Measurements from ENCODE around the gene FMO3.

FMO3 gene

GRCh38 chr1:171113382-171113781 is 22.7 kb downstream of the FMO3 start:
- H3K27ac ChIP-seq (ENCODE audit: insufficient read depth, low read depth, low read length, poor library complexity, severe bottlenecking), result no peak overlapping the region
- WGBS, 2 experiments, result 93 to 95% methylated on average over 3 of the region's 3 CpGs
- no peaks in the 10 kb centered on the region for H3K4me1 ChIP-seq (ENCODE audit: control insufficient read depth, insufficient read depth, low read length)
- H3K9me3 ChIP-seq (ENCODE audit: control insufficient read depth, low read length), result no peaks in the 10 kb centered on the region
- H3K36me3 ChIP-seq (ENCODE audit: control insufficient read depth, insufficient read depth, low read length), result no peaks in the 10 kb centered on the region
- H3K4me3 ChIP-seq (ENCODE audit: insufficient read depth, low read depth, low read length), result no peak overlapping the region
- no peaks in the 10 kb centered on the region for H3K27me3 ChIP-seq (ENCODE audit: control insufficient read depth, insufficient read depth, low read length, poor library complexity, severe bottlenecking)

- Histone ChIP-seq H3K9me3 (ENCODE audit: control insufficient read depth, low read length) (no peaks in the 10 kb centered on the region), H3K4me1 (ENCODE audit: control insufficient read depth, insufficient read depth, low read length) (no peaks in the 10 kb centered on the region), H3K36me3 (ENCODE audit: control insufficient read depth, insufficient read depth, low read length) (no peaks in the 10 kb centered on the region), H3K27ac (ENCODE audit: insufficient read depth, low read depth, low read length, poor library complexity, severe bottlenecking) (no peak overlapping the region), H3K4me3 (ENCODE audit: insufficient read depth, low read depth, low read length) (no peak overlapping the region), H3K27me3 (ENCODE audit: control insufficient read depth, insufficient read depth, low read length, poor library complexity, severe bottlenecking) (no peaks in the 10 kb centered on the region)
- 88 to 89% methylated on average over 2 of the region's 2 CpGs for WGBS, 2 experiments
These were observed 24.7 kb downstream of the FMO3 start for GRCh38 chr1:171115280-171115897.

GRCh38 chr1:171116676-171117075 is 26.0 kb downstream of the FMO3 start:
- H3K4me1 ChIP-seq (ENCODE audit: control insufficient read depth, insufficient read depth, low read length), result no peaks in the 10 kb centered on the region
- 100% methylated on average over 1 of the region's 1 CpG for WGBS, 2 experiments
- H3K9me3 ChIP-seq (ENCODE audit: control insufficient read depth, low read length), result no peaks in the 10 kb centered on the region
- no peak overlapping the region for H3K27ac ChIP-seq (ENCODE audit: insufficient read depth, low read depth, low read length, poor library complexity, severe bottlenecking)
- no peaks in the 10 kb centered on the region for H3K27me3 ChIP-seq (ENCODE audit: control insufficient read depth, insufficient read depth, low read length, poor library complexity, severe bottlenecking)
- no peak overlapping the region for H3K4me3 ChIP-seq (ENCODE audit: insufficient read depth, low read depth, low read length)
- H3K36me3 ChIP-seq (ENCODE audit: control insufficient read depth, insufficient read depth, low read length), result no peaks in the 10 kb centered on the region

GRCh38 chr1:171117085-171117484 is 26.4 kb downstream of the FMO3 start:
- no peak overlapping the region for H3K27ac ChIP-seq (ENCODE audit: insufficient read depth, low read depth, low read length, poor library complexity, severe bottlenecking)
- no peaks in the 10 kb centered on the region for H3K4me1 ChIP-seq (ENCODE audit: control insufficient read depth, insufficient read depth, low read length)
- no peaks in the 10 kb centered on the region for H3K27me3 ChIP-seq (ENCODE audit: control insufficient read depth, insufficient read depth, low read length, poor library complexity, severe bottlenecking)
- no peaks in the 10 kb centered on the region for H3K9me3 ChIP-seq (ENCODE audit: control insufficient read depth, low read length)
- WGBS, 2 experiments, result 92 to 95% methylated on average over 5 to 6 of the region's 6 CpGs
- H3K4me3 ChIP-seq (ENCODE audit: insufficient read depth, low read depth, low read length), result no peak overlapping the region
- no peaks in the 10 kb centered on the region for H3K36me3 ChIP-seq (ENCODE audit: control insufficient read depth, insufficient read depth, low read length)

GRCh38 chr1:171119648-171120047 is 28.9 kb downstream of the FMO3 start:
- no peak overlapping the region for H3K27ac ChIP-seq (ENCODE audit: insufficient read depth, low read depth, low read length, poor library complexity, severe bottlenecking)

GRCh38 chr1:171122299-171122698 is 31.6 kb downstream of the FMO3 start:
- Histone ChIP-seq H3K9me3 (ENCODE audit: control insufficient read depth, low read length) (no peaks in the 10 kb centered on the region), H3K27ac (ENCODE audit: insufficient read depth, low read depth, low read length, poor library complexity, severe bottlenecking) (no peak overlapping the region), H3K4me3 (ENCODE audit: insufficient read depth, low read depth, low read length) (no peak overlapping the region), H3K27me3 (ENCODE audit: control insufficient read depth, insufficient read depth, low read length, poor library complexity, severe bottlenecking) (no peaks in the 10 kb centered on the region), H3K4me1 (ENCODE audit: control insufficient read depth, insufficient read depth, low read length) (no peaks in the 10 kb centered on the region), H3K36me3 (ENCODE audit: control insufficient read depth, insufficient read depth, low read length) (no peaks in the 10 kb centered on the region)

More at GRCh38 chr1:171119648-171120047, 28.9 kb downstream of the FMO3 start:
- WGBS, 2 experiments, result 91 to 96% methylated on average over 2 of the region's 2 CpGs
- Histone ChIP-seq H3K9me3 (ENCODE audit: control insufficient read depth, low read length) (no peaks in the 10 kb centered on the region), H3K4me1 (ENCODE audit: control insufficient read depth, insufficient read depth, low read length) (no peaks in the 10 kb centered on the region), H3K36me3 (ENCODE audit: control insufficient read depth, insufficient read depth, low read length) (no peaks in the 10 kb centered on the region), H3K27me3 (ENCODE audit: control insufficient read depth, insufficient read depth, low read length, poor library complexity, severe bottlenecking) (no peaks in the 10 kb centered on the region), H3K4me3 (ENCODE audit: insufficient read depth, low read depth, low read length) (no peak overlapping the region)

GRCh38 chr1:171122893-171123292 is 32.2 kb downstream of the FMO3 start:
- H3K27ac ChIP-seq (ENCODE audit: insufficient read depth, low read depth, low read length, poor library complexity, severe bottlenecking), result no peak overlapping the region
- no peaks in the 10 kb centered on the region for H3K27me3 ChIP-seq (ENCODE audit: control insufficient read depth, insufficient read depth, low read length, poor library complexity, severe bottlenecking)

GRCh38 chr1:171126504-171126903 is 35.8 kb downstream of the FMO3 start:
- 96 to 97% methylated on average over 3 to 4 of the region's 4 CpGs for whole genome bisulfite sequencing, 2 experiments
- no peaks in the 10 kb centered on the region for H3K36me3 ChIP-seq (ENCODE audit: control insufficient read depth, insufficient read depth, low read length)
- no peaks in the 10 kb centered on the region for H3K27me3 ChIP-seq (ENCODE audit: control insufficient read depth, insufficient read depth, low read length, poor library complexity, severe bottlenecking)
- H3K4me3 ChIP-seq (ENCODE audit: insufficient read depth, low read depth, low read length), result no peak overlapping the region
- H3K4me1 ChIP-seq (ENCODE audit: control insufficient read depth, insufficient read depth, low read length), result no peaks in the 10 kb centered on the region
- H3K9me3 ChIP-seq (ENCODE audit: control insufficient read depth, low read length), result no peaks in the 10 kb centered on the region
- H3K27ac ChIP-seq (ENCODE audit: insufficient read depth, low read depth, low read length, poor library complexity, severe bottlenecking), result no peak overlapping the region

More at GRCh38 chr1:171122893-171123292, 32.2 kb downstream of the FMO3 start:
- H3K36me3 ChIP-seq (ENCODE audit: control insufficient read depth, insufficient read depth, low read length), result no peaks in the 10 kb centered on the region
- H3K4me3 ChIP-seq (ENCODE audit: insufficient read depth, low read depth, low read length), result no peak overlapping the region
- H3K4me1 ChIP-seq (ENCODE audit: control insufficient read depth, insufficient read depth, low read length), result no peaks in the 10 kb centered on the region
- H3K9me3 ChIP-seq (ENCODE audit: control insufficient read depth, low read length), result no peaks in the 10 kb centered on the region

- Histone ChIP-seq H3K36me3 (ENCODE audit: control insufficient read depth, insufficient read depth, low read length) (no peaks in the 10 kb centered on the region), H3K27ac (ENCODE audit: insufficient read depth, low read depth, low read length, poor library complexity, severe bottlenecking) (no peak overlapping the region), H3K4me3 (ENCODE audit: insufficient read depth, low read depth, low read length) (no peak overlapping the region), H3K9me3 (ENCODE audit: control insufficient read depth, low read length) (no peaks in the 10 kb centered on the region), H3K27me3 (ENCODE audit: control insufficient read depth, insufficient read depth, low read length, poor library complexity, severe bottlenecking) (no peaks in the 10 kb centered on the region), H3K4me1 (ENCODE audit: control insufficient read depth, insufficient read depth, low read length) (no peaks in the 10 kb centered on the region)
- 88 to 89% methylated on average over 1 of the region's 1 CpG for whole genome bisulfite sequencing, 2 experiments
These were observed 36.4 kb downstream of the FMO3 start for GRCh38 chr1:171127099-171127498.

GRCh38 chr1:171127501-171127900 is 36.8 kb downstream of the FMO3 start:
- Histone ChIP-seq H3K27me3 (ENCODE audit: control insufficient read depth, insufficient read depth, low read length, poor library complexity, severe bottlenecking) (no peaks in the 10 kb centered on the region), H3K27ac (ENCODE audit: insufficient read depth, low read depth, low read length, poor library complexity, severe bottlenecking) (no peak overlapping the region), H3K36me3 (ENCODE audit: control insufficient read depth, insufficient read depth, low read length) (no peaks in the 10 kb centered on the region), H3K4me3 (ENCODE audit: insufficient read depth, low read depth, low read length) (no peak overlapping the region), H3K4me1 (ENCODE audit: control insufficient read depth, insufficient read depth, low read length) (no peaks in the 10 kb centered on the region), H3K9me3 (ENCODE audit: control insufficient read depth, low read length) (no peaks in the 10 kb centered on the region)
- WGBS, 2 experiments, result 82 to 86% methylated on average over 2 of the region's 2 CpGs

GRCh38 chr1:171128463-171128862 is 37.8 kb downstream of the FMO3 start:
- Histone ChIP-seq H3K27me3 (ENCODE audit: control insufficient read depth, insufficient read depth, low read length, poor library complexity, severe bottlenecking) (no peaks in the 10 kb centered on the region), H3K4me3 (ENCODE audit: insufficient read depth, low read depth, low read length) (no peak overlapping the region), H3K4me1 (ENCODE audit: control insufficient read depth, insufficient read depth, low read length) (no peaks in the 10 kb centered on the region), H3K36me3 (ENCODE audit: control insufficient read depth, insufficient read depth, low read length) (no peaks in the 10 kb centered on the region), H3K27ac (ENCODE audit: insufficient read depth, low read depth, low read length, poor library complexity, severe bottlenecking) (no peak overlapping the region), H3K9me3 (ENCODE audit: control insufficient read depth, low read length) (no peaks in the 10 kb centered on the region)

Measured in ectodermal cell (in vitro differentiated cells).